DMS153 treated with DMSO at 0.1 percent for 48 hours (cell line): Measurements from ENCODE around the gene TMEM63C.

Experiments used
- DNase-seq: peaks from one replicate; lab custom pipeline; 2025; ENCODE audit not compliant: unreplicated experiment; lab: John Stamatoyannopoulos, UW

The TMEM63C gene

DNA sequence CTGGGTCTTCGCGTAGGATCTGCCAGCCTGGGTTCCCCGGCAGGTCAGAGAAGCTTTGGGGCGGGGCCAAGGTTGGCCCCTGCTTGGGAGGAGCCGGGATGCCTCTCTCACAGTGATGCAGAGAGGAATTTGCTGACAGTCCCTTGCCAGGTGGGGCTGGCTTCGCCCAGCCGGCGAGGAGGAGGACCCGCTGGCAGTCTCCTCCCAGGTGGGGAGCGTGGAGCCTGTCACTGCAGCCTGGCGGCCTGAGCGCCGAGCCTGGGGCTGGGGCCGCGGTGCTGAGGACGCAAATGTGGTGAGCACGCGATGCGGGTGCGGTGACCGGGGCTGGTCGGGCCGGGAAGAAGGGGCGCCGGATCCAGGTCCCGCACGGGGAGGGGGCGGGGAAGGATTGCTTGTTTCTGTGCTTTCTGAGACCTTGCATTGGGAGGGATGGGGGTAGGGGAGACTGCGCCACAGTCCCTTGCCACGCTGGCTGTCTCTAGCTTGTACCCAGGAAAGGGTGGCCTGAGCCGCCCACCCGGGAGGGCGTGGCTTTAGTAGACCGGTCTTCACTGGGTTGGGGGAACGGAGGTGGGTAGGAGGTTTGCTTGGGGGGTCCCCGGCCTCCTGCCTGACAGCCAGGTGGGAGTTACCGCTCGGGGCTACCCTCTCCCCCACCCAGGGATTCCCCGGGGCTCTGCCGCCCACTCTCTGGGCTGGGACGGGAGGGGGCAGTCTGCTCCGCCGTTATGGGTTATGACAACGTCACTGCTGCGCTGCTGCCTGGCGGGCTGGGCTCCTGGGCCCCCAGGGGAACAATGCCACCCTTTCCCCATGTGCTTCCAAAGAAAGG lies at the start of gene TMEM63C:
Gene TMEM63C (plus strand): TSS at position 196 of the 835 bp plus-strand sequence. CDS start 37,016 bp downstream, outside the sequence.
- DNase-seq: peak; percentile 51

- DNase-seq: no peak
These were observed 49.6 kb upstream of the TMEM63C start for GRCh38 chr14:77131871-77132486.

DNA sequence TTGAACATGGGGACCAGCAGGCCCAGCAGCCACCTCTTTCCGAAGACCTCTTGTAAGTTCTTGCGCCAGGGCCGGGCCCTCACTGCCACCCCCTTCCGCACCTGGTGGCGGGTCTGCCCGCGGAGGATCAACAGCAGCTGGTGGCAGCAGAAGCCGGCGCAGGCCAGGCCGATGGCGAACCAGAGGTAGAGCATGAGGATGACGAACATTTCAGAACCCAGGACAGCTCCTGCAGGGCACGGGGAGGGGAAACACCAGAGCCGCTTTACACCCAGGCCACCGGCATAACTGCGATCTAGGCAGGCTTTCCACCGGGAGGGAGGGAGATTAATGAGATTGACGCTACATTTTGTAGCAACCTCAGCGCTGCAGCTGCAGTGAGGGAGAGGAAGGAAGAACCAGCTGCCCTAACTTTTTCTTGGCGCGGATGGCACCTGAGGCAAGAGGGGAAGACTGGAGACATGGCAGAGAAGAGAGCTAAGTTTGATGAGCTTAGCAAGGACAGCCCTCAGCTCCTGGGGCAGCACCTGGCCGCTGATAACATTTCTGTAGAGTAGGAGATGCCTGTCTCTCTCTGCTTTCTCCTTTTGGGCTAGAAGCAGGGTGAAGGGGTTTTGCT lies 47.8 kb upstream of the TMEM63C start:
- DNase-seq: no peak

DNA sequence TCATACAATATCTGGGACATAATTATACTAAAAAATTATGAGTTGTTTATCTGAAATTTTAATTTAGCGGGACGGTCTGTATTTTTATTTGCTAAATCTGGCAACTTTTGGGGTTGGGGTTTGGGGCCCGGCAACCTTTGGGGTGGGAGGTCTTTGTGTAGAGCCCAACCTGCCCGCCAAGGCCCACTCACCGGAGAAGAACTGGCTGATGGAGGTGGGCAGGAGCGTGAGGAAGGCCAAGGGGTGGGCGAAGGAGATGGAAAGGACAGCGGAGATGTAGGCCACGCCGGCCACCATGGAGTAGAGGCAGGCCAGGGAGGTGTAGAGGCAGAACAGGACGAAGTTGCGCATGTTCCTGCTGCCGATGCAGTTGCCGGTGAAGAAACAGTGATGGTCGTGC lies 42.6 kb upstream of the TMEM63C start:
- DNase-seq: no peak

DNA sequence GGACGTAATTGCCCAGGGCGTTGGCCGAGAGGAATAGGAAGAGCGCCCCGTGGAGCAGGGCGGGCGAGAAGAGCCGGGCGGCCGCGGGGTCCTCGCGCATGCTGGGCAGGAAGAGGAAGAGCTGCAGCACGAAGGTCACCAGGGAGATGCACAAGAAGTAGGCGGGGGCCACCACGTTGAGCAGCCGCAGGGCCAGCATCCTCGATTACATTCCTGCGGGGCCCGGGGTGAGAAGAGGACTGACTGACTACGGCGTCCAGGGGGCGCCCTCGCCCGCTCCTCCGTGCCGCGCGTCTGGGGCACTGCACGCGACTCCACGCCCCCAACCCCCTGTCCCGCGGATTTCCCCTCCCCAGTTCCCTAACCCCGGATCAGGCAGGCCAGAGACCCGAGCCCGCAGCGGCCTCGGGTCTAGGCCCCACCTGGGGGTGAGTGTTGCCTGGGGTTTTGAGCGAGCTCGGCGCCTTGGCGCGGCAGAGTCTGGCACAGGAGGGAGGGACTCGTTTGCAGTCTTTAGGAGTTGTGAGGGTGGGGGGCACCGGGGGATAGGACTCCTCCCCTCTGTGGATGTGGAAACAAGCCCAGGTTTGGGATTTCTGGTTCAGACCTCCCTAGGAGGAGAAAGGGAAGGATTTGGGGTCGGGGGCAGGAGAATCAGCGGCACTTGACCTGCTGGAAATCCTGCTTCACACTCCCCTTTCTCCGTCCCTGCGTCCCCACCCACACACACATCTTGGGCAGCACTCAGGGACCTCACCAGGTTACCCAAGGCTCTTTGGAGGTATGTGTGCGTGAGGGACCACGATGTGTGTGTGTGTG lies 41.8 kb upstream of the TMEM63C start:
- peak; percentile 28 for DNase-seq

DNA sequence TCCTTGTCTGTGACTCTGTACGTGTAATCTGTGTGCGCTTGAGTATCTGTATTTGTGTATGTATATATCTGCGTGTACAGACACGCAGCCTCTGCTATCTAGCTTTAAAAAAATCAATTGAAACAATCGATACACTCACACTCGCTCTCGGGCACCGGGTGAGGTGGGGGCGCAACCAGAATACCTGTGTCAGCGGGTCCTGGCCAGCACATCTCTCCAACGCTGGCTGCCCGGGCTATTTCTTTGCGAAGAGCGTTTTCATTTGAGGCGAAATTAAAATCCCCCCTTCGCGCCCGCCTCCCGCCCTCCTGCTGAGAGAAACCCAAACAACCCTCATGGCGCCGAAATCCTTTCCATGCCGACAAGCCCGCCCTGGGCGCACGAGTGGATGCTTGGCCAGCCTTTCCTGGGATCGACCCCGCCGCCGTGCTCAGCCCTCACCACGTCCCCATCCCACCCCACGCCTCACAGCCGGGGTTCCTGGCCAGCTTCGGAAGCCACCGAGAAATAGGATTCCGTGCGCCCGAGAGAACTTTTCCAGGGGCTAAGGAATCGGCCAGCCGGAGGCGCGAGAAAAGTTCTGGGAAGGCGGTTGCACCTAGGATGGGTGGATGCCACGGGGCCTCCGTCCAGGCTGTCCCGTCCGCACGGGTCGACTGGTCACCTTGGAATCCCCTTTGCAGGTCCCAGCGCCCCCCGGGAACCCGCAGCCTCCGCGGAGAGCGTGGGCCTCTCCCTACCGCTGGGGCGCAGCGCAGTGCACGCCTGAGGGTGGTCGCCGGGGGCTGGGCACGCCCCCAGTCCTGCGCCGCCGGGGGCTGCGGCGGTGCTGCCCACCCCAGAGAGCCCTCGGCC lies 41.0 kb upstream of the TMEM63C start:
- no peak for DNase-seq

- no peak for DNase-seq
These were observed 40.2 kb upstream of the TMEM63C start, which contains the start of gene ZDHHC22 for GRCh38 chr14:77141214-77142004. Gene ZDHHC22, minus strand, starts transcription at chr14:77141791. Its CDS starts 2,053 bp downstream, at chr14:77139738.

DNA sequence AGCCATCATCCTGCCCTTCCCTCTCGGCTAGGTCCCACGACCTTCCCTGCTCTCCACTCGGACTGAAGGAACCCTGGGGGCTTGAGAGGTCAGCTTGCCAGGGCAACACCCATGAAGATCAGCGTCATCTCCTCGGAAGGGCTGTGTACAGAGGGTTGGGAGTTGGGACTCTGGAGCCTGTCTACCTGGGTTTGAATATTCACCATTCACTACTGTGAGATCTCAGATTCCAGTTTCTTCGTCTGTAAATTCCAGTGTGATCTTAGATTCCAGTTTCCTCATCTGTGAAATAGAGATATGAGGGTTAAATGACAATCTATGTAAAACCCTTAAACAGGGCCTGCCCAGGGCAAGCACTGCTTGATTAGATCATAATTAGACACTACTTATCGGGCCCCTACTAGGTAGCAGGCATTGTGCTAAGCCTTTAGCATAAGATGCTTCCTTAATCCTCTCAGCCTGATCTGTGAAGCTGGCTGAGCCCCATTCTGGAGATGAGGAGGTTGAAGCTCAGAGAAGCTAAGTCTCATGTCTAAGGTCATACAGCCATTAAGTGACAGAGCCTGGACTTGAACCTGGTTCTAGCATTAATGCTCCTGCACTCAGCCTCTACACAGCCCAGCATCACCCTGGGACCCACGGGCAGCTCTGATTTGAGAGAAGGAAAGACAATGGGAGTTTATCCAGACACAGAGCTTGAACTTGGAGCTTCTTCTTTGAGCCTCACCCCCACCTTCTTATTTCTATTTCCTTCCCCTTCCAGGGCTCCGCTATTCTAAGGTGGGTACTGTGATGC lies 39.4 kb upstream of the TMEM63C start:
- DNase-seq: no peak

DNA sequence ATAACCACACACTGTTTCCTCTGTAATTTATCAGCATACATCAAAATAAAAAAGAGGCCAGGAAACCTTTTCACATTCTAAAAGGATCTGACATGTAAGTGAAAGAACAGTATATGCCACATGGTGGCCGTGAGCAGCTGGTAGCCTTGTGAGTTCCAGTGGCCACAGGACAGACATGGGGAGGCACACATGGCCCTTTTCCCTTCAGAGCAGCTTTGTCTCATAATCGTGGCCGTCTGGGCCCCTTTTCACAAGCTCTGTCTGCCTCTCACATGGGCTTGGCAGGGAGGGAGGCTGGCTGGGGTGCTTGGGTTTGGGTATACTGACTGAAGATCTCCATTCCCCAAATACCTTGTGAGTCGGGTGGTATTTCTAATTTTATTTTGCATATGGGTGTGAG lies 38.5 kb upstream of the TMEM63C start:
- no peak for DNase-seq

- DNase-seq: no peak
These were observed 37.0 kb upstream of the TMEM63C start for GRCh38 chr14:77144412-77145115.

GRCh38 chr14:77145975-77146740 lies 35.4 kb upstream of the TMEM63C start:
- no peak for DNase-seq

DNA sequence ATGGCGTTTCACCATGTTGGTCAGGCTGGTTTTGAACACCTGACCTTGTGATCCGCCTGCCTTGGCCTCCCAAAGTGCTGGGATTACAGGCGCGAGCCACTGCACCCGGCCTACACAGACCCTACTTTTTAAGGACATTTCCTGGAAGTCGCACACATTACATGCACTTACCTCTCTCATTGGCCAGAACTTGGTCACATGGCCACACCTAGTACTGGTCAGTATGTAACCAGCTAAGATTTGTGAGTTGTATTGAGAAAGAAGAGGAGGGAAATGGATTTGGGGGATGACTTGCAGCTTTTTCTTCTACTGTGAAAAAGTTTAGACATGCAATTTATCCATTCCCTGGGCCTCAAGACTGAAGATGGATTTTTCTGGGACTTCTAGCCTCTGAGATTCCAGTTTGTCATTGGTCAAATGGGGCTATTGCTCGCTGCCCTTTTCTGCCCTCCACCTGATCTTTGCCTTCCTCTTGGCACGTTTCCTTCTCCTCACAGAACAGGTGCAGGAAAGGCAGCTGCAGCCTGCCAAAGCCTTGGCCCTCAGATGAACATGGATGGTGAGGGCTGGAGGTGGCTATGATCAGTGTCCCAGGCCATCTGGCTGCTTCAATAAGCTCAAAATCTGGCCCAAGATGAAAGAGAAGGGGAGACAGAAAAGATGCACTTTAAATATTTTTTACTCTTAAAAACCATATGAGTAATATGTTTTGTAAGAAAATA lies 32.9 kb upstream of the TMEM63C start:
- no peak for DNase-seq

- DNase-seq: peak; percentile 20
These were observed 30.4 kb upstream of the TMEM63C start for GRCh38 chr14:77151245-77151644.

GRCh38 chr14:77151918-77152588 lies 29.5 kb upstream of the TMEM63C start:
- DNase-seq: peak; percentile 77

GRCh38 chr14:77153802-77154201 lies 27.8 kb upstream of the TMEM63C start:
- no peak for DNase-seq

DNA sequence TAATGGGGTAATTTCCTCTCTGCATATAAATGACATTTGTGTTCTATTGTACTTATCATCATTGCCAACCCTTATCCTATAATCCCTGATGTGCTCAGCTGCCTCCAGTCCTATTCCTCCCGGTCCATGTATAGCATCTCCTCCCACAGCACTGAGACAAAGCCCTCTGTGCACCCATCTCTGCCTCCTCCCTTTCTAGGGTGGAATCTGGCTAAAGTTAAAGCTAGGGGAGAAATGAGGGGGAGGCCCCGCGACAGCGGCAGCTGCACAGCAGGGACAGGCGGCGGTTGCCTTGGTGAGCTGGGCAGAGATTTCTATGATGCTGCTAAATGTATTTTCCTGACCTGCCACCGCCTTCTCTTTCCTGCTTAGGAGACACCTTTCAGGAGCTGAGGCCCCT lies 27.2 kb upstream of the TMEM63C start:
- peak; percentile 21 for DNase-seq
